Erythroblast (primary cell): ENCODE results near the gene PTGER2.

Experiments used
- GATA1 ChIP-seq: IDR thresholded peaks from 2 replicates; pipeline ENCODE4 v1.6.1; 2011; ENCODE audit warnings: low read depth, mild to moderate bottlenecking, control low read depth, low read length, moderate library complexity
- POLR2A ChIP-seq: IDR thresholded peaks from 2 replicates; pipeline ENCODE4 v1.6.1; 2011; ENCODE audit warnings: mild to moderate bottlenecking, low read length

GRCh38 chr14:52305014-52305413 is 9.1 kb upstream of the PTGER2 start:
- TF ChIP-seq POLR2A (no peak), GATA1 (no peak)
